GM21423 (cell line): Measurements from ENCODE around the gene SEMA3F.

Source experiments
- ATAC-seq: cut with Tn5 transposase; IDR thresholded peaks from one replicate; pipeline ENCODE4 v1.9.1; 2021; ENCODE audit warnings: mild to moderate bottlenecking, moderate library complexity; ENCODE audit not compliant: unreplicated experiment

The SEMA3F gene

DNA sequence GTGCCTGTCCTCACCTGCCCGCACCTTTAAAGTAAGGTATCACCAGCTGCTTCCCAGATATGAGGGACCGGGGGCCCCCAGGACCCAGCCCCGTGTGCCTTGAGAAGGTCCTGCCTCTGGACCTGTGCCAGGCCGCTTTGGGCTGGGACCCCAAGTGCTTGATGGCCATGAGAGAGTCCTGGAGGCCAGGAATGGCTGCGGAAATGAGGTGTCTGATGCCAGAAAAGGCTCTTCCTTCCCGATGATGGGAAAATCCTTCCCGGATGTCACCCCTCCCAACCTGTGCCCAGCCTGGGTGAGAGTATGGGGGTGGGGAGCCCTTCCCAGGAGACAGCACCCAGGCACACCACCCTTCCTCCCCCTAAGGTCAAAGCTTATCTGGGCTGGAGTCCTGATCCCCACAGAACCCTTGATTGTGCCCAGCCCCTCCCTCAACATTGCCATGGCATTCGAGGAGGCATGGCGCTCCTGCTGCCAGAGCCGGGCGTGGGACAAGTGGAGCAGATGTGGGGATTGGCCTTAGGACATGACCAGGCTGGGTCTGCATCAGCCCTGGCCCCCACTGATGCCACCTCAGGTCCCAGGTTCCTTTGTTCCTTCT, 14.2 kb downstream of the SEMA3F start:
- ATAC-seq, result no peak

DNA sequence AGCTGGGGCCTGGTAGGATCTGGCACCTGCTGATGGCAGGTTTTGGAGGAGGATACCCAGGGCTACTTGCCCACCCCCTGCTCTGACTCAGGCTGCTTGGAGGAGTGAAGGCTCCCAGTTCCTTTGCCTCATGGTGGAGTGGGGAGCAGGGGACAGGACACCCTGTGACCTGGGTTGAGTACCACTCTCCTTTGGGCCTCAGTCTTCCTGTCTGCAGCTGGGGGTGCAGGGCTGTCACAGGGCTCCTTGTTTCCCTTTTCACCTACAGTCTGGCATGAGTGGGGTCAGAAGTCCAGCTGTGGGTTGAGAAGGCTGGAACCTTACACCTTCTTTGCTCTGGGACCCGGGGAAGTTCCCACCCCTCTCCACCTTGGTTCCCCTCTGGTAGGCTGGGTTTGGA, 14.7 kb downstream of the SEMA3F start:
- ATAC-seq, result no peak

DNA sequence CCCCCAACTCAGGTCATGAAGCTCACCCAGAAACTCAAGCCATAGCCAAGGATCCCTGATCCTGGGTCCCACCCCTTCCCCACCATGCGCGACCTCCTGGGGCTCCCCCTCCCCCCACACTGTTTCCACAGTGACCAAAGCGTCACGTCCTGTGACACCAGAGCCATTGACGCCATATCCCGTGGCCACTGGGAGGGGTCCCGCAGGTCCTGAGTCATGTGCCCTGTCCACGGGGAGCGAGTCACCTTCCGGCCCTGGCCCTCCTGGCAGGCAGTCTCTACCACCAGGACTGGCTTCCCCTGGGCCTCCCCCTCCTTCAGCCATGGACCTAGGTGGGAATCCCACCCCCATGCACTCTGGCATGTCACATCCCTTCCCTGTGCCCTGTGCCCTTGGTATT, 15.6 kb downstream of the SEMA3F start:
- no peak for ATAC-seq

DNA sequence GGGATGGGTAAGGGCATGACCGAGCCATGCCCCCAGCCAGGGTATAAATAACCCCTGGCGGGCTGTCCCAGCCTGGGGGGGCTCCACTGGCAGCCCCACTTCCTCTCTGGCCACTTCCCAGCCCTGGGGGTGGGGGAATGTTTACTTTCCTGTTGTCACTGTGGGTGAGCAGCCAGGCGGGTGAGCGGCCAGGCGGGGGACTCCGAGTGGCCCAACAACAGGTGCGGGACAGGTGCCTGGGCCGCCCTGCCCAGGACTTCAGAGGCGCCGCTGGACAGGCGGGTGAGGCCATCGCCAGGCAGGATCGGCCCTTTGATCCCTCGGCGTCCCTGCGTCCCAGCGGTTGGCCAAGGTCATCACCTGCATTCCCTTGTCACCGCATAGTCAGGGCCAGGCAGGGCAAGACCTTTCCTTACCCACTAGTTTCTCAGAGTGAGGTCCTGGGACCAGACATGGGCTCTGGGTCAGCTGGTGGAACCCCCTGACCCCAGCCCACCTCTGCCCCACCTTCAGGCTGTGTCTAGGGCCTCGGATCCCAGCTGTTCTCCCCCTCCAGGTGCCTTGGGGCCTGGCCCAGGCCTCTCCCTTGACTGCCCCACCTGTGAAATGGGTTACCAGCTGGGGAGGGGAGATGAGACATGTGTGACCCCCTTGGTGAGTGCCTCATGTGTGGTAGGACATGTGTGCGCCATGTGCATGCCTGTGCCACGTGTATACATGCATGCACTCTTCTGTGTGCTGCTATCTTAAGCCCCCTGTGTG, 16.6 kb downstream of the SEMA3F start:
- no peak for ATAC-seq

DNA sequence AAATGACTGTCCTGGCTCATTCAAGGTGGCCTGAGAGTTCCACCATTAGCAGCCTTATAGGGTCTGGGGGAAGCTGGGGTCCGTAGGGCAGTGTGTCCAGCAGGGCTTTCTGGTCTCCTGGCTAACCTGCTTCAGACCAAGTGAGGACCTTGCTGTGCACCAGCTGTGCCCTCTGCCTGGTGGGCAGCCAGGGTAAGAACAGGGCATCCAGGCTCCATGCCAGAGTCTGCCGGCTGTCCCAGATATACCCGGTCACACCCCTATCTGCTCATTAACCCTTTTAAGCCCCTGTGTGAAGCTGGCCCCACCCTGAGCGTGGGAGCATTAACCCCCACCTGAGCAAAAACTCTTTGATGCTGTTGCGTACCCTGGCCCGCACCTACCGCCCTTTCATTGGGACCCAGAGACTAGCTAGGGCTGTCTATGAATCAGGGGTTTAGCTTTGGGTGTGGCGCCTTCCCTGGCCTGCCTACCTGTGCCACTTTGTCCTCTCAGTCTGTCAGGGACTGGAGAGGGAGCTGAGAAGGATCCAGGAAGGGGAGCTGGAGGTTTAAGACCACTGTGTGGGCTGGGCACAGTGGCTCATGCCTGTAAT, 17.6 kb downstream of the SEMA3F start:
- ATAC-seq, result no peak

DNA sequence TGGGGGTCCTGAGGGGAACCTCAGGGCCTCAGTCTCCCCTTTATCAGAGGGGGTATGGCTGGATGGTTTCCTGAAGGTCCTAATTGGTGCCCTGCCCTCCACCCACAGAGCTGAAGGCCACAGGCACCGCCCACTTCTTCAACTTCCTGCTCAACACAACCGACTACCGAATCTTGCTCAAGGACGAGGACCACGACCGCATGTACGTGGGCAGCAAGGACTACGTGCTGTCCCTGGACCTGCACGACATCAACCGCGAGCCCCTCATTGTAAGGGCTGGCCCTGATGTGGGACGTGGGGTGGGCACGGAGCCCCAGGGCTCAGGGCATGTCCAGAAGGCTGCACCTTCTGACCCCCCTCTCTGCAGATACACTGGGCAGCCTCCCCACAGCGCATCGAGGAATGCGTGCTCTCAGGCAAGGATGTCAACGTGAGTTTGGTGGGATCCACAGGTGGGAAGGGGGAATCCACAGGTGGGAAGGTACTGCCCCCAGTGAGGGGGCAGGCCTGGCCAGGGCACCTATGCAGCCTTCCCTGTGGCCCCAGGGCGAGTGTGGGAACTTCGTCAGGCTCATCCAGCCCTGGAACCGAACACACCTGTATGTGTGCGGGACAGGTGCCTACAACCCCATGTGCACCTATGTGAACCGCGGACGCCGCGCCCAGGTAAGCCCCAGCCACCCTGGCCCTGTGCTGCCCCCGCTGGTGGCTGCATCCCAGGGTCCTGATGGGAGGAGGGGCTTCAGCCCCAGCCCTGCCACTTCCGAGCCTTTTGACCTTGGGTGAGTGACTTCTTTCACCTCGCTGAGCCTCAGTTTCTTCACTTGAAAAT, 18.8 kb downstream of the SEMA3F start:
- no peak for ATAC-seq

DNA sequence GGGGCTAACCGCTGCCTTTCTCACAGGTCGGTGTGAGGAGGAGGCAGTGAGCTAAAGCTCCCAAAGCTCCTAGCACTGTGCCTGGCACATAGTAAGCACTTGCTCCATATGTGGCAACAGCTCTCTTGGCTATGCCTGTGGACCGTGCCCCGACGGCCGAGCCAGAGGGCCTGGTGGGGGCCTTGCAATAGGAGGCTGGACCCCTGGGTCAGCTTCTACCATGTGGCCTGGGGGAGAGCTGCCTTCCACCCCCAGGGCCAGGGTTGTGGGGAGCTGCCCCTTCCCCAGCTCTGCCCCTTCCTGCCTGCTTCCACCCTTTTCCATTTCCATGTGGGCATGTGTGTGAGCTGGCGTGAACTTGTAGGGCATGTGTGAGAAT, 19.4 kb downstream of the SEMA3F start:
- no peak for ATAC-seq

DNA sequence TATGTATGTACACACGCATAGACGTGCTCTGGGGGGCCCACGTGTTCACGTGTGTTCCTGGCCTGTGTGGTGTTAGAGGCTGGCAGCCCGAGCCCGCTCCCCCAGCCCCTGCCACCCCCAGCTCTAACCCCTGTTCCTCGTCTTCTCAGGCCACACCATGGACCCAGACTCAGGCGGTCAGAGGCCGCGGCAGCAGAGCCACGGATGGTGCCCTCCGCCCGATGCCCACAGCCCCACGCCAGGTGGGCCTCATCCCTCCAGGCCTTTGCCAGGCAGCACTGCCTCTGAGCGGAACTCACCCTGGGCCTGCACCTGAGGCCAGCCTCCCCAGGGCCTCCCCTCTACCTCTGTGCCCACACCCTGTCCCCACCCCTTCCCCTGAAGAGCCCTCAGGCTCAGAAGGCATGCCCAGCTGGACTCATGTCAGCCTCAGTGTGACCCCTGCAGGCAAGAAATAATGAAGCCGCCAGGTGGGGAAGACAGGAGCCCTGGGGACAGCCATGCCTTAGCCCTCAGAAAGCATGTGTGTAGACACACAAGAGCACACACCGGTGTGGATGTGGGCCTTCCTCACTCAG, 19.9 kb downstream of the SEMA3F start:
- ATAC-seq, result no peak

DNA sequence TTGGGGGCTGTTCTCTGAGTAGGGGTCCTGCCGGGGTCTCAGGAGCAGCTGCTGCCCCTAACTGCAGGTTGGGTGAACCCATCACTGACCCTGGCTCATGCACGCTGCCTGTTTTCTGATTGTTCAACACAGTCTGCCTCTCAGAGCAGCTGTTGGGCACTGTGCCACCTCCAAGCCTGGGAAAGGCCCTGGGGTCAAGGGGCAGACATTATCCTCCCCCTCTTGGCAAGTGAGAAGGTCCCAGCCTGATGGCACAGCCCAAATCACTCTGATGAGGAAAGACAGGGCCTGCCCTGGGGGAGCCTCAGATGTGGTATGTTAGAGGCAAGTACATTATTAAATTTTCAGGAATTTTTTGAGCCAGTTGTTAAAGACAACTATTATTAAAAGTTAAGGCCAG, 22.2 kb downstream of the SEMA3F start:
- ATAC-seq, result no peak

DNA sequence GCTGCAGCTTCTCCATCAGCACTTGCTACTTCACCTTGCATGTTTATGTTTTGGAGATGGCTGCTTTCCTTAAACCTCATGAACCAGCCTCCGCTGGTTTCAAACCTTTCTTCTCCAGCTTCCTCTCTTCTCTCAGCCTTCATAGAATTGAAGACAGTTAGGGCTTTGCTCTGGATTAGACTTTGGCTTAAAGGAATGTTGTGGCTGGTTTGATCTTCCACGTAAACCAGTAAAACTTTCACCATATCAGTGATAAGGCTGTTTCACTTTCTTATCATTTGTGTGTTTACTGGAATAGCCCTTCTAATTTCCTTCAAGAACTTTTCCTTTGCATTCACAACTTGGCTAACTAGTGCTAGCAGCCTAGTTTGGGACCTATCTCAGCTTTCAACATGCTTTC, 24.6 kb downstream of the SEMA3F start:
- ATAC-seq, result no peak

DNA sequence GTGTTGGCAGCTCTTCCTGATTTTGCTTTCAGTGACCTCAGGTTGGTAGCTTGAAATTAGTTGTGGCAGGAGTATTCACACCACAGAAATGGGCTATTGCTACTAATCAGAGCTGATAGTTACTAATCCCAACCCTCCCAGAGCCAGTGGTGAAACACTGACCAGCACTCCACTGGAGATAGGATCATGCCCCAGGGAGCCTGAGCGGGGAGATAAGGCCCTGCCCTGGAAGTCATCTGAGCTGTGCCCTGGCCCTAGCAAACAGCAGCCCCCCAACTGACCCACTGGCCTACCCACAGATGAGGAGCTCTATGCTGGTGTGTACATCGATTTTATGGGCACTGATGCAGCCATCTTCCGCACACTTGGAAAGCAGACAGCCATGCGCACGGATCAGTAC, 26.9 kb downstream of the SEMA3F start:
- ATAC-seq, result no peak

DNA sequence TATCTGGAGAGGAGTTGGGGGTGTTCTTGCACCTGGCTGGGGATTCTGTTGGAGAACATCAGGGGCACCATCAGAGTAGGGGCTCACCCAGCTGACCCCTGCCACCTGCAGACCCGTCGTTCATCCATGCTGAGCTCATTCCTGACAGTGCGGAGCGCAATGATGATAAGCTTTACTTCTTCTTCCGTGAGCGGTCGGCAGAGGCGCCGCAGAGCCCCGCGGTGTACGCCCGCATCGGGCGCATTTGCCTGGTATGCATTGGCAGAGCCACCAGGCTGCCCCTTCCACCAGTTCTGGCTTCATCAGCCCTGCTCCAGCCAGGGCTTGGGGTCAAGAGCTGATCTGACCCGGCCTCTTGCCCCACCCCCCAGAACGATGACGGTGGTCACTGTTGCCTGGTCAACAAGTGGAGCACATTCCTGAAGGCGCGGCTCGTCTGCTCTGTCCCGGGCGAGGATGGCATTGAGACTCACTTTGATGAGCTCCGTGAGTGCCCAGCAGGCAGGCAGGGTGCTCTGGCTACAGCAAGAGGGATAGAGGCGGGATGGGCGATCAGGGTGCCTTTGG, 27.5 kb downstream of the SEMA3F start:
- no peak for ATAC-seq

DNA sequence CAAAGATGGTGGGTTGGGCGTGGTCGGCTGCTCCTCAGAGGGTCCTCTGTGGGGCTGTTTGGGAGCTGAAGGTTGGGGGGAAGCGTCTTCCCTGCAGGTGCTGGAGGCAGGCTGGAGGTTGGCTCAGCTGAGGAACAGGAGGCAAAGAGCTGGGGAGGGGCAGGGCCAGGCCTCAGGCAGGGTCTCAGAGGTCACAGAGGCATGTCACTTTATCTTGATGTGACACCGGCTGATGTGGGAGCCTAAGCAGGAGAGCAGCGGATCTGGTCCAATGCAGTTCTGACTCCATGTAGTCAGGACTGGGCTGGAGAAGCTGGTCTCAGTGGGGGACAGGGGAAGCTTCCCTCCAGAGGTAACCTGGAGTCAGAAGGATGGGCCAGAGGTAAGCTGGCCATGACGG, 28.6 kb downstream of the SEMA3F start:
- no peak for ATAC-seq

DNA sequence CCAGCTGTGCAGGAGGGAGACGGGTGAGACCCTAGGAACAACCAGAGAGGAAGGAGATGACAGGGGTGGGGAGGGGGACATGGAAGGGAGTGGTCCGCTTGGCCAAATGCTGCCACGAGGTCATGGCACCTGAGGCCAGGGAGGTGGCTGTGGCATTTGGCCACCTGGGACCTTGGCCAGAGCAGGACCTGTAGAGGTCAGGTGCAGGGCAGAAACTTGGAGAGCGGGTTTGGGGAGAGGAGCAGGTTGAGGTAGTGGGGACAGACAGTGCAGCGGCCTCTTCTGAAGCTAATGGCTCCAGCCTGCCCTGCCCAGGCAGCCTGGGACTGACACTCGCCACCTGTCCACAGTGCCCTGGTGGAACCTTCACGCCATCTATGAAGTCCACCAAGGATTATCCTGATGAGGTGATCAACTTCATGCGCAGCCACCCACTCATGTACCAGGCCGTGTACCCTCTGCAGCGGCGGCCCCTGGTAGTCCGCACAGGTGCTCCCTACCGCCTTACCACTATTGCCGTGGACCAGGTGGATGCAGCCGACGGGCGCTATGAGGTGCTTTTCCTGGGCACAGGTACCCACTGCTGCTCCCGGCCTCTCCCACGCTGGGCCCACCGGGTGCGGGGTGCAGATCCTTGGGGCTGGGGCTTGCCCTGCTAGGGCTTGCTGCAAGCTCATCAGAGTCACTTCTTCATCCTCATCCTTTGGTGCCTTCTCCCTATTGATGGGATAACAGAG, 29.3 kb downstream of the SEMA3F start:
- ATAC-seq, result no peak

DNA sequence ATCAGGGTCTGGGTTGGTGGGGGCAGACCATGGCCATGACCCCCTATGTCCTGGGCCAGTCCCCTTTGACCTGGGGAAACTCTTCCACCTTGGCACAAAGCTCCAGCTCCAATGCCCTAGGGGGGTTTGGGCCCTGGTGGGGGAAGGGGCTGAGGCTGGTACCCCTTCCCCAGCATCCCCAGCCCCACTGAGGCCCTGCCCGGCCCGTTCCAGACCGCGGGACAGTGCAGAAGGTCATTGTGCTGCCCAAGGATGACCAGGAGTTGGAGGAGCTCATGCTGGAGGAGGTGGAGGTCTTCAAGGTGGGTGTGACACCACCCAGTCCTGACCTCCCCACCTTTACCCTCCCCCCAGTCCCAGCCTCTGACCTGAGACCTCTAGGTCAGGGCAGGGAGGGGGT, 30.1 kb downstream of the SEMA3F start:
- ATAC-seq, result no peak

DNA sequence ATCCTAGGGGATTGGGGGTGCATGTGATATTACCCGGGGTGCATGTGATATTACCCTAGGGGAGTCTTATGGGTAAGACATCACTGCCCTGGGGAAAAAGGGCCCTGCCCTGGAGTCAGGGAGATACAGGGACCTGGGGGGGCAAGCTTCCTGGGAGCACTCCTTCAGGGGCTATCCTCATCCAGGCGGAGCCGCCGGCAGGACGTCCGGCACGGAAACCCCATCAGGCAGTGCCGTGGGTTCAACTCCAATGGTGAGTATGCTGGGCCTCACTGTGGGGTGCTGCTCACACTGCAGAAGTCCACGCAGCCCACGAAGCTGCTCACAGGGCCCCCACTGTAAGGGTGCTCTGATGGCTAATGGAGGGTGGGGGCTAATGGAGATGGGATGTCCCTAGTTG, 31.0 kb downstream of the SEMA3F start:
- ATAC-seq, result no peak

DNA sequence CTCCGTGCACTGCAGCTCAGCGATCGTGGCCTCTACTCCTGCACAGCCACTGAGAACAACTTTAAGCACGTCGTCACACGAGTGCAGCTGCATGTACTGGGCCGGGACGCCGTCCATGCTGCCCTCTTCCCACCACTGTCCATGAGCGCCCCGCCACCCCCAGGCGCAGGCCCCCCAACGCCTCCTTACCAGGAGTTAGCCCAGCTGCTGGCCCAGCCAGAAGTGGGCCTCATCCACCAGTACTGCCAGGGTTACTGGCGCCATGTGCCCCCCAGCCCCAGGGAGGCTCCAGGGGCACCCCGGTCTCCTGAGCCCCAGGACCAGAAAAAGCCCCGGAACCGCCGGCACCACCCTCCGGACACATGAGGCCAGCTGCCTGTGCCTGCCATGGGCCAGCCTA, 32.6 kb downstream of the SEMA3F start:
- no peak for ATAC-seq

DNA sequence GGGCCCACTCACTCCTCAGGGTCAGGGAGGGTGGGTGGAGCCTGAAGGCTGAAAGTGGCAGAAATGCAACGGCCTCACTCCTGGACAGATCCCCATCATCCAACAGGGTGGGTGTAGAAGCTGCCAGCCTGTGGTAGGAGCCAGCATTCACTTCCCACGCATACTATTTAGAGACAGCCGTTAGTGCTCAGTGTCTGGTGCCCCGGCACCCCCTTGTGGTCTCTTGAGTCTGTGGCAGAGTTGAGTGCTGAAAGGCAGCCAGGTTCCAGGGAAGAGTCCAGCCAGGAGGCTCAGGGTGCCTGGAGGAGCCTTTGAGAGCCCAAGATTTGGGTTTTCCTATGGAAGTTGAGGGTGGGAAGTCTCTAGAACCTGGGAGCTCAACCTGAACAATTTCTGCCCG, 34.1 kb downstream of the SEMA3F start:
- ATAC-seq, result no peak

DNA sequence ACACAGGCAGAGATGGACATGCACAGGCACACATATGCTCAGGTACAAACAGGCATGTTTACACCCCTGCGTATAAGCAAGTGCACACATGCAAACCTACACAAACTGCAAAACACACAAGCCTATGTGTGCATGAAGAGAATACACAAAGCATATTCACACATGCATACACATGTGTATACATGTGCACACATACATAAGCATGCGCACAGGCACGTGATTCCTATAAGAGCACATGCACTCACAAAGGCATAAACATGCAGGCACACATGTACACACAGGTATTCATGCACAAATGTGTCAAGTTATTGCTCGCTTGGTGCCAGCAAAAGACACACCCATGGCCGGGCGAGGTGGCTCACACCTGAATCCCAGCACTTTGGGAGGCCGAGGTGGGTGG, 34.9 kb downstream of the SEMA3F start:
- ATAC-seq, result no peak

DNA sequence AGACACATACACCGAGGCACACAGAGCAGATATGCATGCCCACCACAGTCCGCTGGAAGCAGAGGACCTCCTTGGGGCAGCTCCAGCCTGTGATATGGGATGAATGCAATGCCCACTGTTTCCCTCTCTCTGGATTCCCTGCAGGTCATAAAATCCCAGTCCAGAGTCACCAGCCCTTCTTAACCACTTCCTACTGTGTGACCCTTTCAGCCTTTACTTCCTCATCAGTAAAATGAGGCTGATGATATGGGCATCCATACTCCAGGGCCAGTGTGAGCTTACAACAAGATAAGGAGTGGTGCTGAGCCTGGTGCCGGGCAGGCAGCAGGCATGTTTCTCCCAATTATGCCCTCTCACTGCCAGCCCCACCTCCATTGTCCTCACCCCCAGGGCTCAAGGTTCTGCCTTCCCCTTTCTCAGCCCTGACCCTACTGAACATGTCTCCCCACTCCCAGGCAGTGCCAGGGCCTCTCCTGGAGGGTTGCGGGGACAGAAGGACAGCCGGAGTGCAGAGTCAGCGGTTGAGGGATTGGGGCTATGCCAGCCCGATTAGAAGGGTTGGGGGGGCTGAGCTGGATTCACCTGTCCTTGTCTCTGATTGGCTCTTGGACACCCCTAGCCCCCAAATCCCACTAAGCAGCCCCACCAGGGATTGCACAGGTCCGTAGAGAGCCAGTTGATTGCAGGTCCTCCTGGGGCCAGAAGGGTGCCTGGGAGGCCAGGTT, 36.0 kb downstream of the SEMA3F start, which contains the start of gene GNAT1:
Gene GNAT1, plus strand, starts transcription at position 675 of the 725 bp plus-strand sequence. CDS start 116 bp downstream, outside the sequence.
- no peak for ATAC-seq
